Nucleus accumbens (tissue), 56 donors: ENCODE results near the gene GMPPA.

Experiments used
- DNase-seq, 56 donors: peaks; one replicate each; lab custom pipeline; 2025; lab: John Stamatoyannopoulos, UW

GMPPA gene

GRCh38 chr2:219533930-219534661 lies 35.4 kb downstream of the GMPPA start:
- no peak for DNase-seq

- DNase-seq = no peak
These were observed 37.7 kb downstream of the GMPPA start for GRCh38 chr2:219536425-219536824.

- DNase-seq = no peak
These were observed 38.3 kb downstream of the GMPPA start for GRCh38 chr2:219536967-219537366.

- no peak for DNase-seq
These were observed 39.2 kb downstream of the GMPPA start for GRCh38 chr2:219537657-219538488.

- DNase-seq = peak in 4 of 56 donors; percentile 21 to 30 (median 28)
These were observed 39.8 kb downstream of the GMPPA start for GRCh38 chr2:219538504-219538951.

- DNase-seq = no peak
These were observed 40.5 kb downstream of the GMPPA start for GRCh38 chr2:219538956-219539788.

- DNase-seq = no peak
These were observed 41.4 kb downstream of the GMPPA start for GRCh38 chr2:219539926-219540678.

- DNase-seq = no peak
These were observed 42.3 kb downstream of the GMPPA start for GRCh38 chr2:219540784-219541504.

GRCh38 chr2:219541611-219542180 lies 43.0 kb downstream of the GMPPA start:
- peak in 50 of 56 donors; percentile 12 to 91 (median 68) for DNase-seq

GRCh38 chr2:219542931-219543595 lies 44.4 kb downstream of the GMPPA start:
- peak in 8 of 56 donors; percentile 9 to 66 (median 52) for DNase-seq

- DNase-seq = peak; percentile 87 to 100 (median 98)
These were observed 45.1 kb downstream of the GMPPA start, which contains the start of the genes CHPF and TMEM198 for GRCh38 chr2:219543596-219544358. CHPF (minus strand) TSS chr2:219543809; CDS start chr2:219543538, 271 bp downstream. TMEM198 (plus strand) TSS chr2:219544028; CDS start chr2:219544728, 700 bp downstream.

- DNase-seq = no peak
These were observed 45.9 kb downstream of the GMPPA start for GRCh38 chr2:219544567-219544966.

GRCh38 chr2:219545295-219545942 lies 46.7 kb downstream of the GMPPA start:
- no peak for DNase-seq

- no peak for DNase-seq
These were observed 47.3 kb downstream of the GMPPA start for GRCh38 chr2:219545943-219546352.

- no peak for DNase-seq
These were observed 48.9 kb downstream of the GMPPA start for GRCh38 chr2:219547621-219548020.

GRCh38 chr2:219548990-219549389 lies 50.3 kb downstream of the GMPPA start:
- no peak for DNase-seq

GRCh38 chr2:219549619-219550018 lies 50.9 kb downstream of the GMPPA start:
- no peak for DNase-seq
